ENCODE measurements around the gene FRG1.

DNA sequence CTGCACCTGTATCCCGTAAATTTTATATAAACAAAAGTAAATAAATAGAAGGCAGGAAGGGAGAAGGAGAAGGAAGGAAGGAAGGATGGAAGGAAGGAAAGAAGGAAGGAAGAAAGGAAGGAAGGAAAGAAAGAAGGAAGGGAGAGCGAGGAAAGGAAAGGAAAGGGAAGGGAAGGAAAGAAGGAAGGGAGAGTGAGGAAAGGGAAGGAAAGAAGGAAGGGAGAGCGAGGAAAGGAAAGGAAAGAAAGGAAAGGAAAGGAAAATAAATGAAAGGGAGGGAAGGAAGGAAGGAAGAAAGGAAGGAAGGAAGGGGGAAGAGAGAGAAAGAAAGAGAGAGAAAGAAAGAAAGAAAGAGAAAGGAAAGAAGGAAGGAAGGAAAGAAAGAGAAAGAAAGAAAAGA, 43.0 kb upstream of the FRG1 start:
- TF ChIP-seq CTCF (IDR thresholded peaks at IDR 0.05) (no peak), POLR2A (IDR thresholded peaks at IDR 0.05) (no peak)
